Heart left ventricle (tissue), 13 donors: ENCODE results near the gene PEPD.

Source experiments
- POLR2A ChIP-seq, 2 donors: fragments of 450-650 bp; IDR thresholded peaks; one replicate each; pipeline ENCODE4 v1.6.1; 2017; ENCODE audit warnings: antibody characterized with exemption in 2 of 2, mild to moderate bottlenecking in 2 of 2, moderate library complexity in 2 of 2
- TF ChIP-seq, protein P1 (sequence below), 12 donors: fragments of 200-600 bp; sonication (generic) in 4 of 12; IDR thresholded peaks; one replicate each; pipeline versions ENCODE4 v1.5.0 to v1.8.0; 2018 to 2022; ENCODE audit warnings: antibody characterized with exemption in 12 of 12, mild to moderate bottlenecking in 5 of 12
- donor health status: ischemic (EF 13 %, LVEDD 7.1; RV severe dilation, severe dysfunction).
- donor health status: DM: no; HTN: yes; CAD: no.
- donor health status: DM: no; HTN: no; CAD: no.
- donor health status: ischemic (EF 25% LVEDD 6.9; RV normal size, moderate dysfunction).
- donor health status: ischemic (EF 25% LVEDD 5.7; RV mildly dilated, moderate dysfunction).
- donor health status: ischemic (EF 35%, LVEDD 5.7; RV mildly dilated, moderate dysfunction).
- donor health status: nonischemic (EF 11% LVEDD 7.7; RV severe dilation, severe dysfunction).
- donor health status: DM: yes; HTN: yes; CAD: no.
- donor health status: PGD.
- donor health status: ischemic (EF 29% LVEDD 5.4; RV normal size, mild dysfunction).
- donor health status: nonischemic (EF 23%, LVEDD 6.1; RV moderate dilation, normal function).

- TF ChIP-seq, protein P1, sequence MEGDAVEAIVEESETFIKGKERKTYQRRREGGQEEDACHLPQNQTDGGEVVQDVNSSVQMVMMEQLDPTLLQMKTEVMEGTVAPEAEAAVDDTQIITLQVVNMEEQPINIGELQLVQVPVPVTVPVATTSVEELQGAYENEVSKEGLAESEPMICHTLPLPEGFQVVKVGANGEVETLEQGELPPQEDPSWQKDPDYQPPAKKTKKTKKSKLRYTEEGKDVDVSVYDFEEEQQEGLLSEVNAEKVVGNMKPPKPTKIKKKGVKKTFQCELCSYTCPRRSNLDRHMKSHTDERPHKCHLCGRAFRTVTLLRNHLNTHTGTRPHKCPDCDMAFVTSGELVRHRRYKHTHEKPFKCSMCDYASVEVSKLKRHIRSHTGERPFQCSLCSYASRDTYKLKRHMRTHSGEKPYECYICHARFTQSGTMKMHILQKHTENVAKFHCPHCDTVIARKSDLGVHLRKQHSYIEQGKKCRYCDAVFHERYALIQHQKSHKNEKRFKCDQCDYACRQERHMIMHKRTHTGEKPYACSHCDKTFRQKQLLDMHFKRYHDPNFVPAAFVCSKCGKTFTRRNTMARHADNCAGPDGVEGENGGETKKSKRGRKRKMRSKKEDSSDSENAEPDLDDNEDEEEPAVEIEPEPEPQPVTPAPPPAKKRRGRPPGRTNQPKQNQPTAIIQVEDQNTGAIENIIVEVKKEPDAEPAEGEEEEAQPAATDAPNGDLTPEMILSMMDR (IDR thresholded peaks at IDR 0.05) = no peak
- TF ChIP-seq POLR2A (IDR thresholded peaks at IDR 0.05) = no peak
These were observed 43.8 kb downstream of the PEPD start for GRCh38 chr19:33477781-33478180.
